ENCODE results near the gene TACC2.

DNA sequence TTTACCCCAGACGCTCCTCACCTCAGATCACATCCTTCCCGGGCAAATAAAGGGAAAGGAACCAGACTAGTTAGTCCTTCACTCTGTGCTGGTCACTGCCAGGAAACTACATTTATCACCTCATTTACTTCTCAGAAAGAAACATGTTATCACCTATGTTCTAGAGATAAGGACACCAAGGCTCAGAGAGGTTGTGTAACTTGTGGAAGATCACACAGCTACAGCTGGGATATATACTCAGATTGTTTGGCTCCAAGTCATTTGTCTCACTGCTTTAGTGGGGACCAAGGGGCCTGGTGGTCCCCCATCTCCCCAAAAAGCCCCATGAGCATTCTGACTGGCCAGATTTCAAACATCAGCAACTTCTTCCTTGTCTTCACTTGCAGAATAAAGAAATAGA is 264.6 kb downstream of the TACC2 start:
- TF ChIP-seq, protein P1, sequence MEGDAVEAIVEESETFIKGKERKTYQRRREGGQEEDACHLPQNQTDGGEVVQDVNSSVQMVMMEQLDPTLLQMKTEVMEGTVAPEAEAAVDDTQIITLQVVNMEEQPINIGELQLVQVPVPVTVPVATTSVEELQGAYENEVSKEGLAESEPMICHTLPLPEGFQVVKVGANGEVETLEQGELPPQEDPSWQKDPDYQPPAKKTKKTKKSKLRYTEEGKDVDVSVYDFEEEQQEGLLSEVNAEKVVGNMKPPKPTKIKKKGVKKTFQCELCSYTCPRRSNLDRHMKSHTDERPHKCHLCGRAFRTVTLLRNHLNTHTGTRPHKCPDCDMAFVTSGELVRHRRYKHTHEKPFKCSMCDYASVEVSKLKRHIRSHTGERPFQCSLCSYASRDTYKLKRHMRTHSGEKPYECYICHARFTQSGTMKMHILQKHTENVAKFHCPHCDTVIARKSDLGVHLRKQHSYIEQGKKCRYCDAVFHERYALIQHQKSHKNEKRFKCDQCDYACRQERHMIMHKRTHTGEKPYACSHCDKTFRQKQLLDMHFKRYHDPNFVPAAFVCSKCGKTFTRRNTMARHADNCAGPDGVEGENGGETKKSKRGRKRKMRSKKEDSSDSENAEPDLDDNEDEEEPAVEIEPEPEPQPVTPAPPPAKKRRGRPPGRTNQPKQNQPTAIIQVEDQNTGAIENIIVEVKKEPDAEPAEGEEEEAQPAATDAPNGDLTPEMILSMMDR (IDR thresholded peaks at IDR 0.05) = no peak
- no peak for TF ChIP-seq POLR2A (IDR thresholded peaks at IDR 0.05)

Data from lower leg skin (tissue), 3 donors.